Skin epidermis (tissue), 12 donors: ENCODE data around the gene FBLN1.
"Not testable (repeated sequence)": the region's sequence is repeated elsewhere in the genome, so short reads cannot be mapped to it uniquely, and the experiment has no call there.

Experiments used
- H3K27ac ChIP-seq, 21 experiments: fragments of 200-600 bp; sonication (generic) in 11 of 21; one replicate each; pipeline ENCODE4 v1.5.0; 2020; ENCODE audit warnings: mild to moderate bottlenecking in 3 of 21, inconsistent platforms in 2 of 21, moderate library complexity in 2 of 21
- H3K4me3 ChIP-seq, 7 experiments: fragments of 200-600 bp; sonication (generic) in 2 of 7; one replicate each; pipeline ENCODE4 v1.5.0; 2020; ENCODE audit warnings: inconsistent platforms in 2 of 7, mild to moderate bottlenecking in 2 of 7, moderate library complexity in 1 of 7

Gene FBLN1

DNA sequence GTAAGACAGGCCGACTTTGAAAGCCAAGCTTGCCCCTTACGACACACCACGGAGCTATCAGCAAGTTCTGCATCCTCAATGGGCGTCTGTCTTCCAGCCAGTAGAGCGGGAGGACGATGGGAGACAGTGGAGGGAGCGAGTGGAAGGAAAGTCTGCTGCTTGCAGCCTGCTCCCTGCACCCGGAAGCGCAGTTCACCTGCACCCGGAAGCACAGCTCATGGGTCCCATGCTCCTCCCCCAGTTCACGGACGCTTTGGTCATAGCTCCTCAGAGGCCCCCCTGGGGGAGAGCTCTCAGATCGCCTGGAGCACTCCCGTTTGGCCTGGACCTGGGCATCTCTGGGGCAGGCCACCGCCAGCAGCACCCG is 51.3 kb downstream of the FBLN1 start:
- Histone ChIP-seq H3K4me3 (no peak overlapping the region), H3K27ac (peak overlapping the region in 13 of 21 experiments; percentile 0 to 87 (median 70))

DNA sequence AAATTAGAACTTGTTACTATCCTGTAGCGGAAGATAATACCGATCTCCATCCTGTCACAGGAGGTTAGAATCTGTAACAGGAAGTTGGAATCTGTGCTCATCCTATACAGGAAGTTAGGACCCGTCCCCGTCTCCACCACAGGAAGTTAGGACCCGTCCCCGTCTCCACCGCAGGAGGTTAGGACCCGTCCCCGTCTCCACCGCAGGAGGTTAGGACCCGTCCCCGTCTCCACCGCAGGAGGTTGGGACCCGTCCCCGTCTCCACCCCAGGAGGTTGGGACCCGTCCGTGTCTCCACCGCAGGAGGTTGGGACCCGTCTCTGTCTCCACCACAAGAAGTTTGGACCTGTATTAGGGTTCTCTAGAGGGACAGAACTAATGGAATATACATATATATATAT is 52.2 kb downstream of the FBLN1 start:
- peak overlapping the region in 2 of 21 experiments; percentile 33 to 61 for H3K27ac ChIP-seq

DNA sequence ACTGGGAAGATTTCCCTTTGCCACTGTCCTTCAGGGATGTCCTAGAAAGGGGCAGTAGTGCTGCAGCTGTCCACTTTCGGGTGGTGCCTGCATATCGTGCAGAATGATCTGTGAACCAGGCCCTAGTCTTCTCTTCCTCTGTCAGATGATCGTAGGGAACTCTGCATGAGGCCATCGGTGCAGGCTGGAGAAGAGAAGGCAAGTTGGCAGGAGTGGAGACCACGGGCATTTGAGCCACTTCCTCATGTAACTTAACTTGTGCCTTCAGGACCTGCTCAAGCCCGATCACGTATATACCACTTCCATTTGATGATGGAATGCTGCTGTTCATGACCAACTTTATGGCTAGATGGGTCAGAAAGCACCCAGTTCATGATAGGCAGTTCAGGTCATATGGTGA is 55.2 kb downstream of the FBLN1 start:
- H3K27ac ChIP-seq, H3K4me3 ChIP-seq: not testable (repeated sequence)

More for the DNA sequence above, 52.2 kb downstream of the FBLN1 start:
- H3K4me3 ChIP-seq: no peak overlapping the region

DNA sequence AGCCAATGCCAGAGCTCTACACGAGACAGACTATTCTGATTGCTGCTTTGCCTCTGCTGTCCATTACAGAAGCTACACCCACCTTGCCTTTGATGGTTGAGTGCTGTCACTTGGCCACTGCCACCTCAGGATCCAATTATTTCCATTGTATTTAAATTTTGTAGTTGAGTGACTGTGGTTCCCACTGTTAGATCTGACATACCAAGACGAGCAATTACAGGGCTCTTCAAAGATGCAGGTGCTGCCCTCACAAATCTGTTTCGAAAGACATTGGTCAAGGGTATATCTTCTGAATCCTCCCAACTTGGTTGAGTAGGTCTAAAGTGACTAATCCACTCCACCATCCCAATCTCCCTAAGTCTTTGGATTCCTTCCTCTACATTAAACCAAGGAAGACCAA is 57.4 kb downstream of the FBLN1 start:
- not testable (repeated sequence) for H3K4me3 ChIP-seq, H3K27ac ChIP-seq

DNA sequence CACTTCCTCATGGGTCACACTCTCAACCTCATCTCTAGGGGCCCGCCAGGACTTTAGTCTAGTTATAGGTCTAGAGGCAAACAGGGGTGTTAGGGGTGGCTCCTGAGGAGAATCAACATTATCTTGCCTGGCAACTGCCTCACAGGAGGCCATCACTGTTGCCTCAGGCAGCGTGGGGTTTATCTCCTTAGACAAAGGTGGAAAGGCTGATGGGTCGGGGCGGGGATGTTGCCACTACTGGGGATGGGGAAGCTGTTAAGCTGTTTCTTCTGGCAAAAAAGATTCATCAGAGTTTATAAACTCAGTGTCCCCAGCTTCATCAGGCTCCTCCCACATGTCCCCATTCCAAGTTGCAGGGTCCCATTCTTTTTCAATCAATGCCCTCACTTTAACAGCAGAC is 58.1 kb downstream of the FBLN1 start:
- H3K4me3 ChIP-seq, H3K27ac ChIP-seq: not testable (repeated sequence)

DNA sequence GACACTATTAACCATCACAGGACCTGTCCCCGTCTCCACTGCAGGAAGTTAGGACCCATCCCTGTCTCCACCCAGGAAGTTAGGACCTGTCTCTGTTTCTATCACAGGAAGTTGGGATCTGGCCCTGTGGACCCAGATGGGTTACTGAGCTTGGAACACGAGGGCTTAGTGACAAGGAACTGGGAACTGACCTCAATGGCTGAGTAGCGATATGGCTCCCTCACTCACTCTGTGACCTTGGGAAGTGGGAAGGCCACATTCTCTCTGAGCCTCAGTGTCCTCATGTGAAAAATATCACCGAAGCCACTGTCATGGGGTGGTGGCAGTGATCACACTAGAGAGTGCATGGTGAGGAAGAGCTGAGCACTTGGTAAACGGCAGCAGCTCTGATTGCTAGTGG is 59.4 kb downstream of the FBLN1 start:
- no peak overlapping the region for H3K4me3 ChIP-seq
- H3K27ac ChIP-seq: no peak overlapping the region

DNA sequence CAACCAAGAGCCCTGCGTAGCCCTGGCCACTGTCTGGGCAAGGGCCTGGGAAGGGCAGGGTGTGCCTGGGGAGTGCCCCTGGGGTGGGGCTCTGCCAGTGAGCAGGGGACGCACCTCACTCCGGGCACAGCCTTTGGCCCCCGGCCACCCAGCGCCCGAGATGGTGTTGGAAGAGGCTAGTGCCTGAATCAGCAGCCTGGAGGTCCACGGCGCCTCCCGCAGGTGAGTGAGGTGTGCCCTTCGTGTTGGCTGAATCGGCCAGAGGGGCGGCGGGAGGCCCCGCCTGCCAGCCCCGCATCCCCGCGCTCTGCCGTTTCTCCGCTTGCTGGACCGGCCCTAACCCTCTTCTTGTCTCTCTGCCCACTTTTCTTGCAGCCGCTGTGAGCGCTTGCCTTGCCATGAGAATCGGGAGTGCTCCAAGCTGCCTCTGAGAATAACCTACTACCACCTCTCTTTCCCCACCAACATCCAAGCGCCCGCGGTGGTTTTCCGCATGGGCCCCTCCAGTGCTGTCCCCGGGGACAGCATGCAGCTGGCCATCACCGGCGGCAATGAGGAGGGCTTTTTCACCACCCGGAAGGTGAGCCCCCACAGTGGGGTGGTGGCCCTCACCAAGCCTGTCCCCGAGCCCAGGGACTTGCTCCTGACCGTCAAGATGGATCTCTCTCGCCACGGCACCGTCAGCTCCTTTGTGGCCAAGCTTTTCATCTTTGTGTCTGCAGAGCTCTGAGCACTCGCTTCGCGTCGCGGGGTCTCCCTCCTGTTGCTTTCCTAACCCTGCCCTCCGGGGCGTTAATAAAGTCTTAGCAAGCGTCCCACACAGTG is 60.1 kb downstream of the FBLN1 start:
- Histone ChIP-seq H3K27ac (no peak overlapping the region), H3K4me3 (no peak overlapping the region)

DNA sequence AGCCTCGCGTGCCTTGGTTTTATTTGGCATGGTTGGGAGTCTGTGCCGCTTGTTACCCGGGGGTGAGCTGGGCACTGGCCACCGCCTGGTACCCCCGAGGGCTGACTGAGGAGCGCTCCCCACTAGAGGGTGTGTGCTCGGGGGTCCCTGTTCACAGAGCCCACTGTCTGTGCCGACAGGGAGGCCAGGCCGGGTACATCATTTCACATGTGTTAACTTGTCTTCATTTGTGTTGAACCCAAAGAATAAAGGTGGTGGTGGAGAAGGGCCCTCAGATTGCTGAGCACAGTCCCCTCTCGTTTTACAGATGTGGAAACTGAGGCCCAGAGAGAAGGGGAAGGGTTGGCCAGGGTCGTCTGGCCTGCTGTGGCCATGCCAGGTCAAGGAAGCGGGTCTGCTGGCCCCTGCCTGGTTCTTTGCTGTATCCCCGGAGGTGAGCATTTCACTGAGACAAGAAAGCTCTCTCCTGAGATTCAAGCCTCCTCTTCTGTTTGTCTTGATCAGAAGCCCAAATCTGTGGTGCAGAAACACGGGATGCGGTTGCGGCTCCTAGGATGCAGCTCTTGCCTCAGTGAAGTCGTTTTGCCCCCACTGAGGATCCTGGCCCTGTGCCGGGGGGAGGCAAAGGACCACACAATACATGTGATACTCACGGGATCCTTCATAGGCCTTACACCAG is 60.8 kb downstream of the FBLN1 start:
- Histone ChIP-seq H3K4me3 (no peak overlapping the region), H3K27ac (no peak overlapping the region)

DNA sequence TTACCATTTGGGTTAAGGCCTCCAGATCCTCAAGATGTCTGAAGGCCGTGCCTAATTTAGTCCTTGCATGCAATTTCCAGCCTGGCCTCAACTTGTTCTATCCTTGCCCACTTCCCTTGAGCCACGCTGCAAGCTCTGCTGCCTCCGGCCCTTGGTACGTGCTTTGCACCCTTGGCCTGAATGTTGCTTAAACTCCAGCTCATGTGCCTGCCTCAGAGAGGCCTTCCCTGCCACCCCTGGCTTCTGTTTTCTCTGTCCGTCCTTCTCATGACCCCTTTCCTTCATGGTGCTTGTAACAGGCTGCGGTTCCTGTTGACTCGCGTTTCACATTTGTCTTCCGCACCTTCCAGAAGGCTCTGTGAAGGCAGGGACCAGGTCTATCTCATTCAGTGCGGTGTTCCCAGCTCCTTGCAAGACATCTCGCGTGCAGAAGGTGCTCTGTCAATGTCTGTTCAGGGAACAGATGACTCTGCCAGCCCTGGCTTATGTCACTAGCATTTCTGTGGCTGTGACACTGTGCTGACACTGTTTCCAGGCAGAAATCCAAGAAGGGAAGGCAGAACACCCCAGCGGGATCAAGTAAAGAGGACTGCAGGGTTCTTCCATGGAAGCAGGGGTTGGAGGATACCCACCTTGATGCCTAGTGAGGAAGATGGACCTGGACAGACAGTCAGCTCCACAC is 61.8 kb downstream of the FBLN1 start:
- no peak overlapping the region for H3K4me3 ChIP-seq
- H3K27ac ChIP-seq: no peak overlapping the region

DNA sequence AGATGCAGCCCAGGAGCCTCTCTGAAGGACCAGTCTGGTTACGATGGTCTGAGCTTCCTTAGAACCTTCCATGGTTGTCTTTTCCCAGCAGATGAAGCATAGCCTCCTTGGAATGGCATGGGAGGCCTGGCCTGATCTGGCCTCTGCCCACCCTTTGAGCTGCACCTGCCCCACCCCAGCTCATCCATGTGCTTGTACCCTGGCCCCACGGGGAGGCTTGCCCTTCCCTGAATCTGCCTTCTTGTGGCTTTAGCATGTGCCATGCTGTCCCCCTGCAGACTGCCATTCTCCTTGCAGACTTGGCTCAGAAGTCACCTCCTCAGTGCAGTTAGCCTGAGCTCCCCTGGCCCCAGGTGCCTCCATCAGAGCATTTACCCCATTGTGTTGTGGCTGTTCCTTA is 62.5 kb downstream of the FBLN1 start:
- H3K27ac ChIP-seq: no peak overlapping the region
- no peak overlapping the region for H3K4me3 ChIP-seq

DNA sequence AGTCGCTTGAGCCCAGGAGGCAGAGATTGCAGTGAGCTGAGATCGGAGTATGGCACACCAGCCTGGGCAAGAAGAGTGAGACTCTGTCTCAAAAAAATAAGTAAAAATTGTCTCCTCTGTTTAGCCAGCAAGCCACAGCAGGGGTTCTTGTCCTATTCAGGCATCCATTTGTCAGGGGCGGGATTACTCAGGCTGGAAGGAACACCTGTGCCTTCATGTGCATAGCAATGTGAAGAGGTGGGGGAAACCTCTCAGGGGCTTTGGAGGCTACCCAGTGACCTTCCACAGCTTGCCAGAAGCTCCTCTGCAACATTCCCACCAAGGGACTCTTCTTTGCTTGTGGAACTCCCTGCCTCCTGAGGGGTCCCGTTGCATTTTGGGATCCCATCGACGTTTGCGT is 63.3 kb downstream of the FBLN1 start:
- Histone ChIP-seq H3K27ac (no peak overlapping the region), H3K4me3 (no peak overlapping the region)

DNA sequence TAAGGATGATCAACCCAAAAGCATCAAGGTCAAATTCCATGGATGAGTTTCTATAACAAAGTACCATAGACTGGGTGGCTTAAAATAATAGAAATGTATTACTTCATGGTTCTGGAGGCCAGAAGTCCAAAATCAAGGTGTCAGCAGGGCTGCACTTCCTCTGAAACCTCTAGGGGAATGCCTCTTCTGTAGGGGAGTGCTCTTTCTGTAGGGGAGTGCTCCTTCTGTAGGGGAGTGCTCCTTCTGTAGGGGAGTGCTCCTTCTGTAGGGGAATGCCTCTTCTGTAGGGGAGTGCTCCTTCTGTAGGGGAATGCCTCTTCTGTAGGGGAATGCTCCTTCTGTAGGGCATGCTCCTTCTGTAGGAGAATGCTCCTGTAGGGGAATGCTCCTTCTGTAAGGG is 65.5 kb downstream of the FBLN1 start:
- no peak overlapping the region for H3K4me3 ChIP-seq

DNA sequence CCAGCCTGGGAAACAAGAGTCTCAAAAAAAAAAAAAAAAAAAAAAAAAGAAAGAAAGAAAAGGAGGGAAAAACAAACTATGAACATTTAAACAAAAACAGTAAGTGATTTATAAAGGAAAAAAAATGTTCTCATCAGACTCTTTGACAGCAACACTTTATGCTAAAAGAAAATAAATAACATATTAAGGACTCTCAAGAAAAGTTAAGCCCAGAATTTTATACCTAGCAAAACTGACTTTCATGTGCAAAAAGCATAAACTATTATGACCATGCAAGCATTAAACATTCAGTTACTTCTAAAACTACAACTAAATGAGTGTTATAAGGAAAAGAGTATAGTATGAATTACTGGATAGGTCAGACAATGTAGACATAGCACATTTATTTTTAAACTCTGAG is 68.4 kb downstream of the FBLN1 start:
- Histone ChIP-seq H3K4me3 (no peak overlapping the region), H3K27ac (peak overlapping the region in 1 of 21 experiments; percentile 29)

More for the DNA sequence above, 65.5 kb downstream of the FBLN1 start:
- H3K27ac ChIP-seq: no peak overlapping the region

DNA sequence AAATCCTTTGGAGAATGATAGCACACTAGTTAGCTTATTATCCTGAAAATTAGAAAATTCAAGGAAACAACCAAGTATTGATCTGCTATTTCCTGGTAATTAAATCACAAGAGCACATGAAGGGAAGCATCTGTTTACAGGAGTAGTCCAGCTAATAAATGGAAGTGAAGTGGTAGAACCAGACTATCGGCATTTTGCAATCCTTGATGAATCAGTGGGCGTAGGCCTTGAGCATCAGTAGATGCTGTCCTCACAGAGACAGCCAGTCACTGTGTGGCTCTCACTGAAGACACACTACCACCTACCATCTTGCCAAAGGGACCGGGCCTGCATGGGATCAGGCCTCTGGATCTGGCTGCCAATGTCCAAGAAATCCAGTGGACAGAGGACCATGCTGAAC is 69.8 kb downstream of the FBLN1 start:
- Histone ChIP-seq H3K27ac (peak overlapping the region in 11 of 21 experiments; percentile 16 to 69 (median 50)), H3K4me3 (no peak overlapping the region)

DNA sequence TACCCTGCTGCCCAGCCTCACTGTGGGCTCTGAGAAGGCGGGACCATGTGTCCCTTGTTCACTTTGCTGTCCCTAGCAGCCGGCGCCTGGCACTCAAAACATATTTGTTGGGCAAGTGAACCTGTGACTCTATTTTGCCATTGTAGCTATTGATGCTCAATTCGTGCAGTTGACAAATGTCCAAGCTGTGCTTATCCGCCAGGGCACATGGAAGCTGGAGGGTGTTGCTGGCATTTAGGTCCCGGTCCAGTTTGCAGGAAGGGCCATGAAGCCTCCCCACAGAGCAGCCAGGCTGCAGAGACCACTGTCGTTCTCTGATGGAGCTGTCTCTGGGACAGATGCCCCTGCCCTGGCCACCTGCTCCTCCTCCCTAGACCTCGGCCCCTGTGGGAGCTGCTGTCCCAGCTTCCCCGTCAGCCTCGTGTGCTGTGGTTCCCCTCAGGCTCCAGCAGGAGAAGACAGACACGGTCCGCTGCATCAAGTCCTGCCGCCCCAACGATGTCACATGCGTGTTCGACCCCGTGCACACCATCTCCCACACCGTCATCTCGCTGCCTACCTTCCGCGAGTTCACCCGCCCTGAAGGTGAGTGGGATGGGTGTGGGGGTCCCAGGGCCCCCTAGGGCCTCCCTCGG is 71.5 kb downstream of the FBLN1 start:
- H3K4me3 ChIP-seq: no peak overlapping the region
- no peak overlapping the region for H3K27ac ChIP-seq

DNA sequence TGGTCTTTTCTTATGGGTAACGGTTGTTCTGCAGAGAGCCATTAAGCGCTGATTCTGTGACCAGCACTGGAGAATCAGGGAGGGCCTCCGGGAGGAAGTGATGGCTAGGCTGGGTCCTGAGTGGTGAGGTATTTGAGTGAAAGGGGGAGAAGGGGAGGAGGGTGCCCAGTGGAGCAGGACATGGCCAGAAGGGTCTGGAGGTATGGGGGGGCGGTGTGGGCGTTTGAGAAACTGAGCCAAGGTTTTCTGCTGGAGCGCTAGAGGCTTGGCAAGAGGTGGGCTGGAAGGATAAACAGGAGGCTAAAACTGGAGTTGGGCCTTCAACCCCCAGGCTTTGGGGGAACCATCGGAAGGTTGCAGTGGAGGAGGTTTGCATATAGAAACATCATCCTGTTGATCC is 72.5 kb downstream of the FBLN1 start:
- no peak overlapping the region for H3K27ac ChIP-seq
- H3K4me3 ChIP-seq: no peak overlapping the region

DNA sequence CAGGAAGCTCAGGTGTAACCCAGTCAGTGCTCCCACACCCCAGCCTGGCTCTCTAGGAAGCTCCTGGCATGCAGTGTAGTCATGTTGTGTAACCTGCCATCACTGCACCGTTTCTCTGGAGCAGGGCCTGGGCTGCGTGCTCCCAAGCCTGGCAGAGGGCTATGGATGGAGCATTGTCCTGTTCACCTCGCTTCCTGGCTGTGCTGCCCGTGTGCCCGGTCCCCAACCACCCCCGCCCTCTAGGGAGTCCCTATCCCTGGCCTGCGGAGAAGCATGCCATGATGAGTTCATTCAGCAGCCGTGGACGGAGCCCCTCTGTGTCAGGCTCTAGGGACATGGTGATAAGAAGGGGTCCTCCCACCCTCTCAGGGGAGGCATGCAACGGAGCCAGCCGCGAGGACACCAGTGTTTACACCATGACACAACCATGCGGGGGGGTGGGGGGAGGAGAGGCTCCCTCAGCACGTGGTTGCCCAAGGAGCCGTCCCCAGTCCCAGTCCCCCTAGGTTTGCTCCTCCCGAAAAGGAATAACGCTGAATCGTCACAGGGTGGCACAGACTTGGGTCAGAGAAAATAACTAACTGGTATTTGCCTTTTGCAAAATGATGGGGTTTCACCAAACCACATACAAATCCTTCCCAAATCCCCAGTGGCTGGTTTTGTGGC is 73.1 kb downstream of the FBLN1 start:
- H3K4me3 ChIP-seq: no peak overlapping the region
- H3K27ac ChIP-seq: no peak overlapping the region

DNA sequence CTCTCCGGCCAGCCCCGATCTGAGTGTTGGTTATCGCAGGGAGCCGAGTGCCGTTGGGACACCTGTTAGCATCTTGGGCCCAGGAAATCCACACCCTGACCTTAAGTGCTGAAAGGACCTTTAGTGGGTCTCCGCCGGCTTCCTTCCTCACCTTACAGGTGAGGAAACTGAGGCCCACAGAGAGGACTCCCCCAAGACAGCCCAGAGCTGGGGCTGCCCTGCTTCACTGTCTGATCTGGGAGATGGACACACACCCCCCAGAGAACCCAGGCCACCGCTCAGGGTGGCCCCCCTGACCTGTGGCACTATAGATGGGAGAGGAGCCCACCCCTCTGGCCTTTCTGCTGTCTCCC is 73.6 kb downstream of the FBLN1 start:
- Histone ChIP-seq H3K27ac (no peak overlapping the region), H3K4me3 (no peak overlapping the region)

DNA sequence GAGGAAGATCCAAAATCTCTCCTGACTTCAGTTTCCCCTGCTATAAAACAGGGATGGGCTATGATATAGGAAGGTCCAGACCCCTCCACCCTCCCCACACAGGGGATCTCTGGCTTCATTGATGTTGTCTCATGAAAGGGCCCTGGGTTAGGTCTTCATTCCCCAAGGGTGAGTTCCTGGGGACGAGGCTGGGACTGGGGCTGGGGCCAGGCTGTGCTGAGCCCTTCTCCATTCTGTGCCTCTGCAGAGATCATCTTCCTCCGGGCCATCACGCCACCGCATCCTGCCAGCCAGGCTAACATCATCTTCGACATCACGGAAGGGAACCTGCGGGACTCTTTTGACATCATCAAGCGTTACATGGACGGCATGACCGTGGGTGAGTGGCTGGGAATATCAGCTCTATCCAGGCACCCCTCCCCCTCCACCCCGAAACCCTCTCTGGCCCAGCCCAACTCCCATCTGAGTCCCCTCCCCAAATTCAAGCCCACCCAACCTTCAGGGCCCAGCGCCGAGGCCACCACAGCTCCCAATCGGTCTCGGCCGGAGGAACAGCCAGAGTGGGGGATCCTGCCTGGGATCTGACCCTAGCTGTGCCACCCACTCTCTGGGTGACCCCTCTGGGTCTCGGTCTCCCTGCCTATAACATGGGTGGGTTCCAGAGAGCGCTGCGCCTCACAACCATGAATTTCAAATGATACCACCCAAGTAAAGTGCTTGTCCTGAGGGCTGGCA is 74.2 kb downstream of the FBLN1 start:
- Histone ChIP-seq H3K4me3 (no peak overlapping the region), H3K27ac (no peak overlapping the region)
